Measurements from ENCODE around the gene MEAF6.

Gene MEAF6

DNA sequence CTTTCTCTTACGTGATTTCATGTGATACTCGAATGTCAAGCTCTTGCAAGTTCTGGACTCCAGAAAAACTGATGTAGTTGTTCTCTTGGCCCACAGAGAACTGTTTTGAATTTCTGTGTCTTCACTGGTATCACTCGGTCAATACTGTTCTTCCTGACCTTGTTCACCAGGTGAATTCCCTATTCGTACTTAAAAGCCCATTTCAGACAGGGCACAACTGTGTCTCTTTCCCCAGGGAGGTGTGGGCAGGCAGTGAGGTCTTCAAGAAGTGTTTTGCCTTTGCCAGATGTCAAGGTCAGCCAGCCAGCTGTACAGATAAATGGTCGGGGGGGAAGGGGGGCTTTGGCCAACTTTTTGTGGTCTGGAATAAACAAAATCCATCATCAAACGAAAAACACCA lies 67.7 kb downstream of the MEAF6 start:
- no peak for TF ChIP-seq CTCF (IDR thresholded peaks at IDR 0.05)

DNA sequence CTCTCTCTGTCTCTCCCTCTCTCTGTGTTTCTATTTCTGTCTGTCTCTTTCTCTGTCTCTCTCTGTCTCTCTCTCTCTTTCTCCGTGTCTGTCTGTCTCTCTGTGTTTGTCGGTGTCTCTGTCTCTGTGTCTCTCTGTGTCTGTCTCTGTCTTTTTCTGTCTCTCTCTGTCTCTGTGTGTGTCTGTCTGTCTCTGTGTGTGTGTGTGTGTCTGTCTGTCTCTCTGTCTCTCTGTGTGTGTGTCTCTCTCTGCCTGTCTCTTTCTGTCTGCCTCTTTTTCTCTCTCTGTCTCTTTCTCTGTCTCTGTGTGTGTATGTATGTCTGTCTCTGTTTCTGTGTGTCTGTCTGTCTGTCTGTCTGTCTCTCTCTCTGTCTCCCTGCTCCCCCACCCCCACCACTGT lies 71.9 kb downstream of the MEAF6 start:
- Histone ChIP-seq H2AFZ (no peak overlapping the region), H3K79me2 (no peaks in the 10 kb centered on the region), H3K4me3 (ENCODE audit: low read depth, low read length) (no peak overlapping the region), H3K4me2 (ENCODE audit: low read length) (no peak overlapping the region), H3K4me1 (no peaks in the 10 kb centered on the region), H3K36me3 (ENCODE audit: control insufficient read depth, insufficient read depth, low read length) (no peaks in the 10 kb centered on the region), H3K9ac (no peak overlapping the region), H3K27ac (no peak overlapping the region), H3K27me3 (ENCODE audit: control insufficient read depth, insufficient read depth, low read length) (no peaks in the 10 kb centered on the region), H3K9me3 (ENCODE audit: control insufficient read depth, low read length) (no peaks in the 10 kb centered on the region)
- TF ChIP-seq CTCF (IDR thresholded peaks at IDR 0.05), result no peak

More for the DNA sequence above, 67.7 kb downstream of the MEAF6 start:
- no peaks in the 10 kb centered on the region for H3K27me3 ChIP-seq (ENCODE audit: control insufficient read depth, insufficient read depth, low read length)
- no peak overlapping the region for H3K4me3 ChIP-seq (ENCODE audit: low read depth, low read length)
- no peaks in the 10 kb centered on the region for H3K79me2 ChIP-seq
- H3K9ac ChIP-seq, result no peak overlapping the region
- H3K36me3 ChIP-seq (ENCODE audit: control insufficient read depth, insufficient read depth, low read length), result no peaks in the 10 kb centered on the region
- no peaks in the 10 kb centered on the region for H3K9me3 ChIP-seq (ENCODE audit: control insufficient read depth, low read length)
- no peak overlapping the region for H3K27ac ChIP-seq
- H3K4me1 ChIP-seq, result no peaks in the 10 kb centered on the region
- H2AFZ ChIP-seq, result no peak overlapping the region
- no peak overlapping the region for H3K4me2 ChIP-seq (ENCODE audit: low read length)
